ENCODE data around the gene ZNF91.
"Not testable (repeated sequence)": the region's sequence is repeated elsewhere in the genome, so short reads cannot be mapped to it uniquely, and the experiment has no call there.

ZNF91 gene

DNA sequence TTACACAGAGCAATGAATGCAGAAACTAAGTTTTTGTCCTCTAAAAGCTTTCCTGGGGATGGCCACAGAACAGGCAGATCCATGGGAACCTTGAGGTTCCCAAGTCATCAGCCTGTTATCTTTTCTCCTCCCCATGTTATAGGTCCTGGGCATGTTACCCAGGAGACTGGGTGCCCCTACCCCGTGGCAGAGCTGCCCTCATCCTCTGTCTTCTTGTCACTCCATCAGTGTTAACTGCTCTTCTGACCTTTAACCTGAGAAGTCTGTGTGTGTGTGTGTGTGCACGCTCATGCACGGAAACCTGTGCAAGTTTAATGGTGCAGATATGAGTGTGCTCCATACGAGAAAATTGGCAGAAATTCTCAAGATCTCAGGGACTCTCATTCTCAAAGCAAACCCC is 101.1 kb downstream of the ZNF91 start (continued):
- TF ChIP-seq, protein P1, sequence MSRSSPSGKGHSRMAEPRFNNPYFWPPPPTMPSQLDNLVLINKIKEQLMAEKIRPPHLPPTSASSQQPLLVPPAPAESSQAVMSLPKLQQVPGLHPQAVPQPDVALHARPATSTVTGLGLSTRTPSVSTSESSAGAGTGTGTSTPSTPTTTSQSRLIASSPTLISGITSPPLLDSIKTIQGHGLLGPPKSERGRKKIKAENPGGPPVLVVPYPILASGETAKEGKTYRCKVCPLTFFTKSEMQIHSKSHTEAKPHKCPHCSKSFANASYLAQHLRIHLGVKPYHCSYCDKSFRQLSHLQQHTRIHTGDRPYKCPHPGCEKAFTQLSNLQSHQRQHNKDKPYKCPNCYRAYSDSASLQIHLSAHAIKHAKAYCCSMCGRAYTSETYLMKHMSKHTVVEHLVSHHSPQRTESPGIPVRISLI (tag by site-specific recombination; IDR thresholded peaks at IDR 0.05), result no peak
- TF ChIP-seq ZNF423 (tag by site-specific recombination; IDR thresholded peaks at IDR 0.05), result no peak
- TF ChIP-seq MZF1 (tag by site-specific recombination; IDR thresholded peaks at IDR 0.05; ENCODE audit: borderline replicate concordance), result no peak

DNA sequence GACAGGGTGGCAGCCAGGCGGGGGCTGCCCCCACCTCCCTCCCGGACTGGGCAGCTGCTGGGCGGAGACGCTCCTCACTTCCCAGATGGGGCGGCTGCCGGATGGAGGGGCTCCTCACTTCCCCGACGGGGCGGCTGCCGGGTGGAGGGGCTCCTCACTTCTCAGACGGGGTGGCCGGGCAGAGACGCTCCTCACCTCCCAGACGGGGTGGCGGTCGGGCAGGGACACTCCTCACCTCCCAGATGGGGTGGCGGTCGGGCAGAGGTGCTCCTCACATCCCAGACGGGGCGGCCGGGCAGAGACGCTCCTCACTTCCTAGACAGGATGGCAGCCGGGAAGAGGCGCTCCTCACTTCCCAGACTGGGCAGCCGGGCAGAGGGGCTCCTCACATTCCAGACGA is 105.3 kb downstream of the ZNF91 start:
- CTCF ChIA-PET; H3K36me3 ChIP-seq (ENCODE audit: control insufficient read depth in 2 of 2, insufficient read depth in 1 of 2, low read length in 2 of 2); POLR2A ChIA-PET; H3K27ac ChIP-seq (ENCODE audit: extremely low read depth, low read depth, low read length); H3K4me1 ChIP-seq (ENCODE audit: control insufficient read depth, insufficient read depth, low read length); H3K9me3 ChIP-seq (ENCODE audit: control insufficient read depth, insufficient read depth, low read depth, low read length); H3K4me3 ChIP-seq (ENCODE audit: low read depth, low read length): not testable (repeated sequence)

Measured in HEK293 (cell line).